Measurements from ENCODE around the gene APBB2.
"Not testable (repeated sequence)": the region's sequence is repeated elsewhere in the genome, so short reads cannot be mapped to it uniquely, and the experiment has no call there.

The APBB2 gene

GRCh38 chr4:41002309-41002708 lies 212.0 kb downstream of the APBB2 start:
- DNase-seq: no peak

- no peak for DNase-seq
Measured at GRCh38 chr4:41000356-41000755, 214.0 kb downstream of the APBB2 start.

- DNase-seq: no peak
Measured at GRCh38 chr4:40998675-40999358, 215.5 kb downstream of the APBB2 start.

- no peak for DNase-seq
Measured at GRCh38 chr4:40995850-40996249, 218.5 kb downstream of the APBB2 start.

GRCh38 chr4:40994321-40994720 lies 220.0 kb downstream of the APBB2 start:
- DNase-seq: not testable (repeated sequence)

- not testable (repeated sequence) for DNase-seq
Measured at GRCh38 chr4:40993296-40993693, 221.0 kb downstream of the APBB2 start.

- no peak for DNase-seq
Measured at GRCh38 chr4:40992472-40993295, 221.7 kb downstream of the APBB2 start.

GRCh38 chr4:40991908-40992307 lies 222.4 kb downstream of the APBB2 start:
- DNase-seq: no peak

- DNase-seq: no peak
Measured at GRCh38 chr4:40990899-40991265, 223.5 kb downstream of the APBB2 start.

GRCh38 chr4:40990236-40990898 lies 224.0 kb downstream of the APBB2 start:
- no peak for DNase-seq

GRCh38 chr4:40987151-40987550 lies 227.2 kb downstream of the APBB2 start:
- DNase-seq: no peak

GRCh38 chr4:40986375-40986774 lies 228.0 kb downstream of the APBB2 start:
- DNase-seq: no peak

GRCh38 chr4:40984051-40984450 lies 230.3 kb downstream of the APBB2 start:
- DNase-seq: no peak

- no peak for DNase-seq
Measured at GRCh38 chr4:40980318-40980883, 233.9 kb downstream of the APBB2 start.

GRCh38 chr4:40978548-40978947 lies 235.8 kb downstream of the APBB2 start:
- DNase-seq: no peak

GRCh38 chr4:40976343-40976742 lies 238.0 kb downstream of the APBB2 start:
- peak; percentile 47 for DNase-seq

GRCh38 chr4:40972722-40973121 lies 241.6 kb downstream of the APBB2 start:
- DNase-seq: no peak

- DNase-seq: no peak
Measured at GRCh38 chr4:40971338-40971737, 243.0 kb downstream of the APBB2 start.

- DNase-seq: no peak
Measured at GRCh38 chr4:40969501-40969900, 244.8 kb downstream of the APBB2 start.

GRCh38 chr4:40967550-40967949 lies 246.8 kb downstream of the APBB2 start:
- no peak for DNase-seq

GRCh38 chr4:40966091-40966490 lies 248.3 kb downstream of the APBB2 start:
- no peak for DNase-seq

GRCh38 chr4:40963897-40964478 lies 250.4 kb downstream of the APBB2 start:
- DNase-seq: no peak

GRCh38 chr4:40962551-40963180 lies 251.7 kb downstream of the APBB2 start:
- DNase-seq: no peak

Data from NCI-H774 (cell line).